Measurements from ENCODE around the gene SLC43A2.

GRCh38 chr17:1584167-1584566 lies 44.5 kb downstream of the SLC43A2 start:
- no peak for TF ChIP-seq CTCF (IDR thresholded peaks at IDR 0.05 in 8 of 11, conservative IDR thresholded peaks at IDR 0.05 in 3 of 11)
- TF ChIP-seq POLR2AphosphoS5 (IDR thresholded peaks at IDR 0.05): no peak

Measured in spleen (tissue), 7 donors.